SK-N-SH treated with all-trans-retinoic acid at 6 μM for 48 hours (cell line): ENCODE data around the gene PERM1.
A peak's percentile ranks its signal among the peaks of the same experiment; 100 is the strongest.

Experiments used
- ATAC-seq: fragments of 200-7000 bp; cut with Tn5 transposase; 3 replicates; pipeline ENCODE4 v1.9.1; 2020; ENCODE audit warnings: mild to moderate bottlenecking, moderate library complexity
- BACH2 ChIP-seq: fragments of 250-450 bp; sonication (Bioruptor Pico); IDR thresholded peaks from 2 replicates; pipeline ENCODE4 v1.9.0; 2021; ENCODE audit warnings: mild to moderate bottlenecking, borderline replicate concordance
- CREB5 ChIP-seq: fragments of 250-450 bp; sonication (Bioruptor Pico); IDR thresholded peaks from 2 replicates; pipeline ENCODE4 v1.5.1; 2020; ENCODE audit warnings: low read depth, mild to moderate bottlenecking, moderate library complexity
- CSDC2 ChIP-seq: fragments of 250-450 bp; sonication (Bioruptor Pico); IDR thresholded peaks from 2 replicates; pipeline ENCODE4 v1.5.0; 2020; ENCODE audit warnings: mild to moderate bottlenecking, moderate library complexity
- CSRNP3 ChIP-seq: fragments of 250-450 bp; sonication (Bioruptor Pico); IDR thresholded peaks from 2 replicates; pipeline ENCODE4 v1.5.1; 2021; ENCODE audit warnings: mild to moderate bottlenecking, moderate library complexity
- ESRRG ChIP-seq: fragments of 250-450 bp; sonication (Bioruptor Pico); IDR thresholded peaks from 2 replicates; pipeline ENCODE4 v1.6.1; 2021; ENCODE audit warnings: mild to moderate bottlenecking
- GLIS3 ChIP-seq: fragments of 250-450 bp; sonication (Bioruptor Pico); IDR thresholded peaks from 2 replicates; pipeline ENCODE4 v1.5.0; 2020; ENCODE audit warnings: mild to moderate bottlenecking, moderate library complexity
- OSR1 ChIP-seq: fragments of 250-450 bp; sonication (Bioruptor Pico); IDR thresholded peaks from 2 replicates; pipeline ENCODE4 v1.8.0; 2022; ENCODE audit warnings: moderate library complexity, mild to moderate bottlenecking, inconsistent platforms
- PPARA ChIP-seq: fragments of 250-450 bp; sonication (Bioruptor Pico); IDR thresholded peaks from 2 replicates; pipeline ENCODE4 v1.5.0; 2020; ENCODE audit warnings: mild to moderate bottlenecking, borderline replicate concordance
- RARB ChIP-seq: fragments of 250-450 bp; sonication (Bioruptor Pico); IDR thresholded peaks from 2 replicates; pipeline ENCODE4 v1.8.0; 2021; ENCODE audit warnings: mild to moderate bottlenecking, moderate library complexity
- TCF4 ChIP-seq: fragments of 250-450 bp; sonication (Bioruptor Pico); IDR thresholded peaks from 2 replicates; pipeline ENCODE4 v1.8.0; 2021; ENCODE audit warnings: mild to moderate bottlenecking, moderate library complexity, borderline replicate concordance
- TOX ChIP-seq: fragments of 250-450 bp; sonication (Bioruptor Pico); IDR thresholded peaks from 2 replicates; pipeline ENCODE4 v1.8.0; 2021; ENCODE audit warnings: mild to moderate bottlenecking, moderate library complexity, borderline replicate concordance
- TSHZ2 ChIP-seq: fragments of 250-450 bp; sonication (Bioruptor Pico); IDR thresholded peaks from 2 replicates; pipeline ENCODE4 v1.5.0; 2020; ENCODE audit warnings: mild to moderate bottlenecking, moderate library complexity
- ZFP30 ChIP-seq: fragments of 450-650 bp; formaldehyde crosslinking; IDR thresholded peaks from 2 replicates; pipeline ENCODE4 v1.5.0; 2022; ENCODE audit warnings: mild to moderate bottlenecking, moderate library complexity
- ZNF565 ChIP-seq: fragments of 450-650 bp; formaldehyde crosslinking; conservative IDR thresholded peaks from 2 replicates; pipeline ENCODE4 v1.5.0; 2020; ENCODE audit warnings: low read depth, mild to moderate bottlenecking, moderate library complexity
- ZNF70 ChIP-seq: fragments of 450-650 bp; formaldehyde crosslinking; IDR thresholded peaks from 2 replicates; pipeline ENCODE4 v1.5.0; 2020; ENCODE audit warnings: mild to moderate bottlenecking, moderate library complexity
- ZNF8 ChIP-seq: fragments of 450-650 bp; formaldehyde crosslinking; IDR thresholded peaks from 2 replicates; pipeline ENCODE4 v1.5.0; 2020; ENCODE audit warnings: mild to moderate bottlenecking, moderate library complexity

PERM1 gene

GRCh38 chr1:1005774-1006304, 23.9 kb upstream of the PERM1 start (continued):
- TF ChIP-seq TSHZ2 (CRISPR knock-in tag) (no peak), BACH2 (CRISPR knock-in tag) (no peak), PPARA (CRISPR knock-in tag) (no peak), ZFP30 (no peak), OSR1 (CRISPR knock-in tag) (no peak), ZNF565 (CRISPR knock-in tag) (no peak), CSRNP3 (no peak)

GRCh38 chr1:1004780-1005697, 23.1 kb upstream of the PERM1 start:
- ATAC-seq = peak; percentile 50
- TF ChIP-seq TOX (CRISPR knock-in tag) = no peak
- TF ChIP-seq TCF4 = peak; percentile 44; the same call in 1 of the 2 replicates
- no peak for TF ChIP-seq ESRRG (CRISPR knock-in tag)
- no peak for TF ChIP-seq ZNF8
- no peak for TF ChIP-seq CSDC2
- TF ChIP-seq ZNF70 (CRISPR knock-in tag) = no peak
- TF ChIP-seq TSHZ2 (CRISPR knock-in tag) = no peak

- no peak for ATAC-seq
- TF ChIP-seq CSDC2 (no peak), RARB (CRISPR knock-in tag) (no peak), CSRNP3 (no peak), GLIS3 (no peak)
Measured at GRCh38 chr1:1004420-1004779, 22.5 kb upstream of the PERM1 start.

GRCh38 chr1:1003618-1004419, 21.9 kb upstream of the PERM1 start:
- no peak for ATAC-seq
- no peak for TF ChIP-seq TSHZ2 (CRISPR knock-in tag)
- TF ChIP-seq CREB5 = no peak
- TF ChIP-seq ZNF70 (CRISPR knock-in tag) = no peak
- TF ChIP-seq BACH2 (CRISPR knock-in tag) = no peak
